ENCODE measurements around the gene SERTAD3.

The SERTAD3 gene

GRCh38 chr19:40407714-40408597 is 36.2 kb downstream of the SERTAD3 start:
- DNase-seq, result peak; percentile 72

DNA sequence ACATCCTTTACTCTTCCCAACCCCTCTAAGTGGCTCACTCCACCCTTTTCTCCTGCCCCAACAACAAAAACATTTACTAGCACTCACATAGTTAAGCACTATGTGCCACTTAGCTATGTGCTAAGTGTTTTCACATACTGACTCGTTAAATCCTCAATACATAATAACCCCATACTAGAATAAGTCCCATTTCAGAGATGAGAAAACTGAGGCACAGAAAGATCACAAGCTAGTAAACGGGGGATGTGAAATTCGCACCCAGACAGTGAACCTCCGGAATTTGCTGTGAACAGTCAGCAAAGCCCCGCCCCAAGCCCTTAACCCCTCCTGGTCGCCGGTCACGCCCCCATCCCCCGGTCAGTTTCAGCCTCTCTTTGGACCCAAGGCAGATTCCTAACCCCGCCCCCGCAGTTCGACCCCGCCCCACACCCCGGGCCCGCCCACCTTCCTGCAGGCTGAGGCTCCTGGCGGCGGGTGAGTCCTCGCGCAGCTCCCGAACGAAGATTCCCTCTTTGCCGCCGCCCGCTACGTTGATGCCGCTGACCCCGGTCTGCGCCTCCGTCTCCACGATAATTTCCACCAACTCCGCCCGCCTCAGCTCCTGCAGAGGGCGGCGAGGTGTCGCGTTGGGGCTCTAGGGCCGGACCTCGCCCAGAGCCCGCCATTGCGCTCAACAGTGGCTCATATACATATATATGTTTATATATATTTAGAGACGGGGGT is 40.7 kb downstream of the SERTAD3 start:
- peak; percentile 78 for DNase-seq

GRCh38 chr19:40400559-40400958 is 43.6 kb downstream of the SERTAD3 start:
- no peak for DNase-seq

GRCh38 chr19:40398417-40399131 is 45.6 kb downstream of the SERTAD3 start:
- peak; percentile 66 for DNase-seq

- no peak for DNase-seq
Observed at GRCh38 chr19:40397568-40397906, 46.6 kb downstream of the SERTAD3 start.

GRCh38 chr19:40396886-40397567 is 47.1 kb downstream of the SERTAD3 start:
- no peak for DNase-seq

- DNase-seq, result no peak
Observed at GRCh38 chr19:40395956-40396355, 48.2 kb downstream of the SERTAD3 start.

- no peak for DNase-seq
Observed at GRCh38 chr19:40394816-40395210, 49.3 kb downstream of the SERTAD3 start.

DNA sequence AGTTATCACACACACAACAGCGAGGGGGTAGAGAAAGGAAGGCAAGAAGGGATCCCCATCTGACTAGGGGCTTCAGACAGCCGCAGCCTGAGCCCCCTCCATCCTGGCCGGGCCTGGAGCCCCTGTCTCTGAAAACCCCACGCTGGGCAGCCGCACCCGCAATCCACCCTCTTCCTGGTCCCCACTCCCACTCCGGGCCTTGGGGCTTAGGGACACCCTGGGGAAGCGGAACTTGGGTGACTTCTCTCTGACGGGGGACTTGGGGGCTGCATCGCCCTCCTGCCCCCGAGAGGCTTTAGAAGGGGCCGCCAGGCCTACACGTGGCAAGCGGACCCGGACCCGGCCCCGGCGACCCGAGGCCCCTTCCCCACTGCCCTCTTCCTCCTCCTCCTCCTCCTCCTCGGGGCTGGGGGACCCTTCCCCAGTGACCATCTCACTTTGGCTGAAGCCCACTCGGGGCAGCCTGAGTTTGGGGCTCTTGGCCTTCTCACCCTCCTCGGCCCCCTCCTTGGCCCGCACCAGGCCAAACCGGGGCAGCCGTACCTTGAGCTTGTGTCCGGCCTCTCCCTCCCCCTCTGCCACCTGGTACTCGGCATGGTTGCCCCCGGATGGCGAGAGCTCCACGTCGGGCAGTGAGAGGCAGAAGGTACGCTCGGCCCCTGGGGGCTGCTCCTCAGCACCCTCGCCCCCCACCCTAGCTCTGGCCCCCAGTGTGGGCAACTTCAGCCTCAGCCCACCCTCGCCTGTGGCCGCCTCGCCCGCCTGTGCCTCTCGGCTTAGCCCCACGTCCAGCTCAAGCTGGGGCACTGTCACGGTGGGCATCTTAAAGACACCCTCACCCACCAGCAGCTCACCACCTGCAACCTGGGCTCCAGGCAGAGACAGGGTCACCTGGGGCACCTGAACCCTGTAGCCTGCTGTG is 50.0 kb downstream of the SERTAD3 start:
- no peak for DNase-seq

- no peak for DNase-seq
Observed at GRCh38 chr19:40392894-40393517, 51.1 kb downstream of the SERTAD3 start.

DNA sequence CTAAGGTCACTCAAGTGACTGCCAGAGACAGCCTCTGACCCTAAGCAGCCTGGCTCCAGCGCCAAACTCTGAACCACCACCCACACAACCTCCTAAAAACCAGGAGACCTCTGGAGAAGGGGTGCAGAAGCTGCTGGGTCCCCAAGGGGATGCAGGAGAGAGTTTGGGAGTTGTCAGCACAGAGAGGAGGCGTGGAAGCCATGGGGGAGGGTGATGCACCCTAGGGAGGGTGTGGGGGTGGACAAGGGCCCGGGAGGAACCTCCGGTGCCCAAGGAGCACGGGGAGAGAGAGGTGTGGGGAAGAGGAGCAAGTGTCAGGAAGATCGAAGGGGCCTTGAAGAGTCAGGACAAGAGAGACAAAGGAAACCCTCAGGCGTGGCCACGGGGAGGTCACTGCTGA is 52.0 kb downstream of the SERTAD3 start:
- DNase-seq, result no peak
